Activated CD4-positive, alpha-beta memory T cell treated with anti-CD3 and anti-CD28 coated beads, Interleukin-2, amount 10 ng/mL, durations not matched to agents 7 days and 5 days (primary cell): ENCODE measurements around the gene GLB1L. TPM values are rescaled to one million over a fixed set of nuclear protein-coding genes. Genes with fewer than 3 reads are reported as not detected.
A peak's percentile ranks its signal among the peaks of the same experiment; 100 is the strongest.

Source experiments
- CTCF ChIA-PET: fragments of 350-600 bp; sonication (Branson Sonifier 250); formaldehyde crosslinking; loops from one replicate; lab custom pipeline; 2021; ENCODE audit warnings: antibody characterized with exemption, inconsistent platforms; lab: Charles Lee
- POLR2A ChIA-PET: fragments of 350-600 bp; sonication (Branson Sonifier 250); formaldehyde crosslinking; loops from one replicate; lab custom pipeline; 2021; ENCODE audit warnings: antibody characterized with exemption; lab: Charles Lee
- DNase-seq: peaks from one replicate; pipeline ENCODE4 v3.0.0-alpha.2; 2020
- H3K27ac Mint-ChIP-seq: one replicate; pipeline ENCODE4 v1.8.0; 2021; ENCODE audit warnings: mild to moderate bottlenecking, mixed read lengths
- H3K27me3 Mint-ChIP-seq: one replicate; pipeline ENCODE4 v1.8.0; 2021; ENCODE audit warnings: mixed read lengths
- H3K36me3 Mint-ChIP-seq: one replicate; pipeline ENCODE4 v1.8.0; 2021; ENCODE audit warnings: low read depth, mixed read lengths
- H3K4me1 Mint-ChIP-seq: one replicate; pipeline ENCODE4 v1.8.0; 2021; ENCODE audit warnings: mixed read lengths
- H3K4me3 Mint-ChIP-seq: one replicate; pipeline ENCODE4 v1.8.0; 2021; ENCODE audit warnings: mild to moderate bottlenecking, mixed read lengths
- H3K9me3 Mint-ChIP-seq: one replicate; pipeline ENCODE4 v1.8.0; 2021; ENCODE audit warnings: mixed read lengths
- total RNA-seq, 2 experiments: library from RNA; stranded (reverse); gene quantifications; one replicate each; pipeline ENCODE4 v1.2.3, GENCODE V29; 2021

GLB1L gene
- total RNA-seq, 2 experiments from 2014 or later = 6.2 to 7.3 TPM

- Mint-ChIP-seq H3K9me3 (no peaks in the 10 kb centered on the region), H3K27me3 (no peaks in the 10 kb centered on the region), H3K36me3 (peaks cover 64% of the 10 kb centered on the region), H3K4me1 (peaks cover 34% of the 10 kb centered on the region), H3K27ac (no peak overlapping the region), H3K4me3 (no peak overlapping the region)
- DNase-seq = no peak
- CTCF ChIA-PET = interaction anchor here (1.3 to 2.8 kb wide), 2 partner anchors 59 to 75 kb away, joined by 3 to 16 read pairs; partner anchors contain the start of gene DNAJB2
- POLR2A ChIA-PET = interaction anchor here (0.9 to 7.4 kb wide), 8 partner anchors 9 to 61 kb away, joined by 3 to 85 read pairs (median 30); partner anchors contain the start of genes ANKZF1, ATG9A, CNPPD1 and DNAJB2
These were observed 25.3 kb downstream of the GLB1L start for GRCh38 chr2:219219784-219220532.

GRCh38 chr2:219218732-219219701 lies 26.2 kb downstream of the GLB1L start, which contains the start of gene ABCB6:
ABCB6 (minus strand) TSS chr2:219218958; CDS start chr2:219218673, 285 bp downstream.
- H3K9me3 Mint-ChIP-seq = no peaks in the 10 kb centered on the region
- DNase-seq = peak; percentile 88
- H3K36me3 Mint-ChIP-seq = peaks cover 64% of the 10 kb centered on the region
- ChIA-PET CTCF (interaction anchor here (1.3 to 2.8 kb wide), 8 partner anchors 10 to 76 kb away, joined by 3 to 16 read pairs (median 8); partner anchors contain the start of genes CNPPD1, DNAJB2, GLB1L and NHEJ1), POLR2A (interaction anchor here (0.9 to 7.4 kb wide), 11 partner anchors 10 to 76 kb away, joined by 3 to 85 read pairs (median 22); partner anchors contain the start of genes ANKZF1, ATG9A, CNPPD1 and DNAJB2)
- H3K4me3 Mint-ChIP-seq = peak within 1 kb of the TSS; percentile 85
- no peaks in the 10 kb centered on the region for H3K27me3 Mint-ChIP-seq
- peaks cover 38% of the 10 kb centered on the region for H3K4me1 Mint-ChIP-seq
- H3K27ac Mint-ChIP-seq = peak within 1 kb of the TSS; percentile 82

- Mint-ChIP-seq H3K4me3 (peak overlapping the region; percentile 85), H3K27me3 (no peaks in the 10 kb centered on the region), H3K36me3 (peaks cover 64% of the 10 kb centered on the region), H3K27ac (peak overlapping the region; percentile 82), H3K4me1 (peaks cover 39% of the 10 kb centered on the region), H3K9me3 (no peaks in the 10 kb centered on the region)
- POLR2A ChIA-PET = interaction anchor here (0.9 to 7.4 kb wide), 10 partner anchors 10 to 77 kb away, joined by 3 to 85 read pairs (median 24); partner anchors contain the start of genes ANKZF1, ATG9A, CNPPD1 and DNAJB2
- CTCF ChIA-PET = interaction anchor here (0.6 to 2.8 kb wide), 16 partner anchors 9 to 77 kb away, joined by 3 to 16 read pairs (median 4); partner anchors contain the start of genes ANKZF1, ATG9A, CNPPD1 and DNAJB2
- DNase-seq = no peak
These were observed 27.0 kb downstream of the GLB1L start for GRCh38 chr2:219218217-219218731.

- no peak for DNase-seq
- Mint-ChIP-seq H3K4me3 (peak overlapping the region; percentile 32), H3K36me3 (peaks cover 56% of the 10 kb centered on the region), H3K4me1 (peaks cover 44% of the 10 kb centered on the region), H3K9me3 (no peaks in the 10 kb centered on the region), H3K27me3 (no peaks in the 10 kb centered on the region), H3K27ac (peak overlapping the region; percentile 26)
- POLR2A ChIA-PET = interaction anchor here (1.0 to 7.4 kb wide), 9 partner anchors 9 to 79 kb away, joined by 3 to 85 read pairs (median 17); partner anchors contain the start of genes ANKZF1, ATG9A, CNPPD1 and GLB1L
- CTCF ChIA-PET = interaction anchor here (0.7 to 2.4 kb wide), 9 partner anchors 10 to 79 kb away, joined by 3 to 8 read pairs (median 4); partner anchors contain the start of gene ZFAND2B
These were observed 28.7 kb downstream of the GLB1L start for GRCh38 chr2:219216535-219216915.

- no peak overlapping the region for H3K27ac Mint-ChIP-seq
- peaks cover 57% of the 10 kb centered on the region for H3K36me3 Mint-ChIP-seq
- no peak overlapping the region for H3K4me3 Mint-ChIP-seq
- no peak for DNase-seq
- no peaks in the 10 kb centered on the region for H3K27me3 Mint-ChIP-seq
- CTCF ChIA-PET = interaction anchor here (0.7 to 2.4 kb wide), 9 partner anchors 9 to 79 kb away, joined by 3 to 8 read pairs (median 3); partner anchors contain the start of gene ZFAND2B
- POLR2A ChIA-PET = interaction anchor here (1.0 to 7.4 kb wide), 9 partner anchors 8 to 79 kb away, joined by 3 to 85 read pairs (median 17); partner anchors contain the start of genes ANKZF1, ATG9A, CNPPD1 and GLB1L
- H3K4me1 Mint-ChIP-seq = peaks cover 49% of the 10 kb centered on the region
- H3K9me3 Mint-ChIP-seq = no peaks in the 10 kb centered on the region
These were observed 29.2 kb downstream of the GLB1L start for GRCh38 chr2:219215871-219216534.

- no peak overlapping the region for H3K27ac Mint-ChIP-seq
- peaks cover 50% of the 10 kb centered on the region for H3K36me3 Mint-ChIP-seq
- ChIA-PET POLR2A (interaction anchor here (1.4 to 7.4 kb wide), 3 partner anchors 14 to 80 kb away, joined by 4 to 85 read pairs (median 17); partner anchors contain the start of genes ANKZF1, ATG9A and CNPPD1), CTCF (interaction anchor here (0.9 to 1.3 kb wide), 2 partner anchors 55 to 79 kb away, joined by 3 read pairs; no protein-coding TSS in a partner anchor)
- H3K4me3 Mint-ChIP-seq = no peak overlapping the region
- no peaks in the 10 kb centered on the region for H3K27me3 Mint-ChIP-seq
- H3K4me1 Mint-ChIP-seq = peaks cover 61% of the 10 kb centered on the region
- DNase-seq = no peak
- H3K9me3 Mint-ChIP-seq = no peaks in the 10 kb centered on the region
These were observed 30.5 kb downstream of the GLB1L start for GRCh38 chr2:219214786-219215185.

GRCh38 chr2:219214141-219214540 lies 31.1 kb downstream of the GLB1L start:
- DNase-seq = no peak
- H3K4me1 Mint-ChIP-seq = peaks cover 61% of the 10 kb centered on the region
- H3K36me3 Mint-ChIP-seq = peaks cover 48% of the 10 kb centered on the region
- H3K27me3 Mint-ChIP-seq = no peaks in the 10 kb centered on the region
- no peaks in the 10 kb centered on the region for H3K9me3 Mint-ChIP-seq
- CTCF ChIA-PET = interaction anchor here (0.9 kb wide), 1 partner anchor 54 kb away, joined by 3 read pairs; no protein-coding TSS in a partner anchor
- no peak overlapping the region for H3K4me3 Mint-ChIP-seq
- POLR2A ChIA-PET = interaction anchor here (3.4 to 3.6 kb wide), 2 partner anchors 37 to 39 kb away, joined by 17 read pairs; partner anchors contain the start of genes CNPPD1, TUBA4A and TUBA4B
- H3K27ac Mint-ChIP-seq = peak overlapping the region; percentile 9

- H3K27me3 Mint-ChIP-seq = no peaks in the 10 kb centered on the region
- ChIA-PET CTCF (interaction anchor here (2.9 kb wide), 1 partner anchor 55 kb away, joined by 44 read pairs; the partner anchor contains the start of gene NHEJ1), POLR2A (interaction anchor here (2.7 to 3.6 kb wide), 3 partner anchors 16 to 39 kb away, joined by 7 to 17 read pairs (median 17); partner anchors contain the start of genes ANKZF1, ATG9A, CNPPD1 and TUBA4A)
- no peak overlapping the region for H3K4me3 Mint-ChIP-seq
- H3K36me3 Mint-ChIP-seq = peaks cover 52% of the 10 kb centered on the region
- H3K4me1 Mint-ChIP-seq = peaks cover 63% of the 10 kb centered on the region
- H3K27ac Mint-ChIP-seq = peak overlapping the region; percentile 9
- no peaks in the 10 kb centered on the region for H3K9me3 Mint-ChIP-seq
- DNase-seq = no peak
These were observed 31.7 kb downstream of the GLB1L start for GRCh38 chr2:219213486-219214071.

GRCh38 chr2:219213026-219213415 lies 32.2 kb downstream of the GLB1L start:
- no peaks in the 10 kb centered on the region for H3K9me3 Mint-ChIP-seq
- H3K36me3 Mint-ChIP-seq = peaks cover 57% of the 10 kb centered on the region
- no peak for DNase-seq
- H3K4me3 Mint-ChIP-seq = no peak overlapping the region
- CTCF ChIA-PET = interaction anchor here (1.0 to 2.9 kb wide), 2 partner anchors 54 to 82 kb away, joined by 3 to 44 read pairs; partner anchors contain the start of gene NHEJ1
- H3K27ac Mint-ChIP-seq = no peak overlapping the region
- POLR2A ChIA-PET = interaction anchor here (2.7 to 3.4 kb wide), 3 partner anchors 17 to 40 kb away, joined by 7 to 17 read pairs (median 17); partner anchors contain the start of genes ANKZF1, ATG9A, CNPPD1 and TUBA4A
- no peaks in the 10 kb centered on the region for H3K27me3 Mint-ChIP-seq
- peaks cover 67% of the 10 kb centered on the region for H3K4me1 Mint-ChIP-seq

- Mint-ChIP-seq H3K27ac (peak overlapping the region; percentile 88), H3K36me3 (peaks cover 45% of the 10 kb centered on the region), H3K27me3 (no peaks in the 10 kb centered on the region), H3K4me1 (peaks cover 62% of the 10 kb centered on the region), H3K9me3 (no peaks in the 10 kb centered on the region), H3K4me3 (no peak overlapping the region)
- CTCF ChIA-PET = interaction anchor here (0.7 to 2.9 kb wide), 17 partner anchors 8 to 542 kb away, joined by 3 to 44 read pairs (median 5); partner anchors contain the start of genes CNPPD1, NHEJ1, SLC23A3 and TUBA4A
- DNase-seq = no peak
- POLR2A ChIA-PET = interaction anchor here (0.6 to 3.4 kb wide), 9 partner anchors 17 to 51 kb away, joined by 3 to 17 read pairs (median 4); partner anchors contain the start of genes ANKZF1, ATG9A, CNPPD1 and NHEJ1
These were observed 34.3 kb downstream of the GLB1L start for GRCh38 chr2:219210886-219211362.
